PC-9 (cell line): ENCODE data around the gene KIFC1. TPM values are rescaled to one million over a fixed set of nuclear protein-coding genes. Genes with fewer than 3 reads are reported as not detected.

ENCODE experiments used
- BruUV-seq: library from RNA; stranded (reverse); fragments of 400-500 nt; replicated peaks from 2 replicates; lab custom pipeline; 2021; lab: Mats Ljungman, UMichigan
- CTCF ChIA-PET: fragments of 300-600 bp; sonication (Branson Sonifier 250); formaldehyde crosslinking; loops from one replicate; lab custom pipeline; 2022; ENCODE audit warnings: antibody characterized with exemption; lab: Charles Lee
- POLR2A ChIA-PET: fragments of 300-600 bp; sonication (Branson Sonifier 250); formaldehyde crosslinking; loops from one replicate; lab custom pipeline; 2022; ENCODE audit warnings: antibody characterized with exemption; ENCODE audit not compliant: unreplicated experiment; lab: Charles Lee
- DNase-seq, 2 experiments: peaks; one replicate each; pipeline versions ENCODE4 v3.0.0 to v3.0.0-alpha.2; 2015 to 2022; ENCODE audit warnings: mixed read lengths in 1 of 2
- H2AFZ ChIP-seq: fragments of 200-600 bp; sonication (generic); 2 replicates; pipeline ENCODE4 v1.8.1; 2017; ENCODE audit warnings: antibody characterized with exemption
- H3F3A ChIP-seq: fragments of 200-600 bp; sonication (generic); 2 replicates; pipeline ENCODE4 v1.8.1; 2017; ENCODE audit warnings: antibody characterized with exemption, mild to moderate bottlenecking, low read depth; ENCODE audit not compliant: insufficient read depth
- H3K27ac ChIP-seq: fragments of 200-600 bp; sonication (generic); 2 replicates; pipeline ENCODE4 v1.6.1; 2016; ENCODE audit warnings: mixed run types
- H3K27me3 ChIP-seq: fragments of 200-600 bp; sonication (generic); 2 replicates; pipeline ENCODE4 v1.6.1; 2016; ENCODE audit warnings: low read depth, mixed run types; ENCODE audit not compliant: insufficient read depth
- H3K36me3 ChIP-seq: fragments of 200-600 bp; sonication (generic); 2 replicates; pipeline ENCODE4 v1.6.1; 2016; ENCODE audit warnings: low read depth, mixed run types
- H3K4me1 ChIP-seq: fragments of 200-600 bp; sonication (generic); replicated peaks from 2 replicates; pipeline ENCODE4 v1.6.1; 2016; ENCODE audit warnings: mixed run types; ENCODE audit not compliant: insufficient read depth
- H3K4me2 ChIP-seq: fragments of 200-600 bp; sonication (generic); 2 replicates; pipeline ENCODE4 v1.6.1; 2017; ENCODE audit warnings: mixed run types
- H3K4me3 ChIP-seq: fragments of 200-600 bp; sonication (generic); 2 replicates; pipeline ENCODE4 v1.6.1; 2016; ENCODE audit warnings: mixed run types
- H3K79me2 ChIP-seq: fragments of 200-600 bp; sonication (generic); 2 replicates; pipeline ENCODE4 v1.6.1; 2017; ENCODE audit warnings: low read depth, mixed run types
- H3K9me2 ChIP-seq: fragments of 200-600 bp; sonication (generic); 2 replicates; pipeline ENCODE4 v1.8.1; 2017; ENCODE audit warnings: mild to moderate bottlenecking; ENCODE audit not compliant: insufficient read depth
- H3K9me3 ChIP-seq: fragments of 200-600 bp; sonication (generic); 2 replicates; pipeline ENCODE4 v1.8.1; 2016; ENCODE audit warnings: low read depth; ENCODE audit not compliant: insufficient read depth
- H4K20me1 ChIP-seq: fragments of 200-600 bp; sonication (generic); 2 replicates; pipeline ENCODE4 v1.8.1; 2017; ENCODE audit not compliant: insufficient read depth
- EZH2 ChIP-seq: fragments of 200-600 bp; sonication (generic); IDR thresholded peaks from 2 replicates; pipeline ENCODE4 v1.8.0; 2017; ENCODE audit warnings: antibody characterized with exemption, low read depth
- intact Hi-C: fragments of 100-400 bp; cut with micrococcal nuclease; formaldehyde crosslinking; loops from one replicate; pipeline ENCODE4 v1.10.0; 2022; ENCODE audit not compliant: unreplicated experiment
- total RNA-seq: library from RNA; stranded (reverse); gene quantifications from 2 replicates; pipeline ENCODE4 v1.2.3, GENCODE V29; 2021
- TF ChIP-seq, protein P1 (sequence below): fragments of 200-600 bp; sonication (generic); conservative IDR thresholded peaks from 2 replicates; pipeline ENCODE4 v1.6.1; 2017; ENCODE audit warnings: mixed run types, antibody characterized with exemption, mild to moderate bottlenecking, moderate library complexity

The KIFC1 gene
- total RNA-seq, 1 experiment from 2014 or later, result 91.4 TPM

- intact Hi-C loops, result no loop called here
- POLR2A ChIA-PET, result no interaction called here
- Histone ChIP-seq H3K9me3 (no peaks in the 10 kb centered on the region), H3K79me2 (no peaks in the 10 kb centered on the region), H3K27ac (no peak overlapping the region), H3K4me3 (no peak overlapping the region), H3K27me3 (no peaks in the 10 kb centered on the region), H3F3A (peaks cover 40% of the 10 kb centered on the region), H3K36me3 (no peaks in the 10 kb centered on the region), H4K20me1 (no peaks in the 10 kb centered on the region), H2AFZ (no peak overlapping the region), H3K9me2 (no peaks in the 10 kb centered on the region), H3K4me2 (no peak overlapping the region), H3K4me1 (peaks cover 33% of the 10 kb centered on the region)
- DNase-seq, result no peak
- TF ChIP-seq EZH2, result no peak
- TF ChIP-seq, protein P1, sequence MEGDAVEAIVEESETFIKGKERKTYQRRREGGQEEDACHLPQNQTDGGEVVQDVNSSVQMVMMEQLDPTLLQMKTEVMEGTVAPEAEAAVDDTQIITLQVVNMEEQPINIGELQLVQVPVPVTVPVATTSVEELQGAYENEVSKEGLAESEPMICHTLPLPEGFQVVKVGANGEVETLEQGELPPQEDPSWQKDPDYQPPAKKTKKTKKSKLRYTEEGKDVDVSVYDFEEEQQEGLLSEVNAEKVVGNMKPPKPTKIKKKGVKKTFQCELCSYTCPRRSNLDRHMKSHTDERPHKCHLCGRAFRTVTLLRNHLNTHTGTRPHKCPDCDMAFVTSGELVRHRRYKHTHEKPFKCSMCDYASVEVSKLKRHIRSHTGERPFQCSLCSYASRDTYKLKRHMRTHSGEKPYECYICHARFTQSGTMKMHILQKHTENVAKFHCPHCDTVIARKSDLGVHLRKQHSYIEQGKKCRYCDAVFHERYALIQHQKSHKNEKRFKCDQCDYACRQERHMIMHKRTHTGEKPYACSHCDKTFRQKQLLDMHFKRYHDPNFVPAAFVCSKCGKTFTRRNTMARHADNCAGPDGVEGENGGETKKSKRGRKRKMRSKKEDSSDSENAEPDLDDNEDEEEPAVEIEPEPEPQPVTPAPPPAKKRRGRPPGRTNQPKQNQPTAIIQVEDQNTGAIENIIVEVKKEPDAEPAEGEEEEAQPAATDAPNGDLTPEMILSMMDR, result no peak
- CTCF ChIA-PET, result no interaction called here
- no TSS peak for BruUV-seq
These were observed 19.0 kb upstream of the KIFC1 start for GRCh38 chr6:33372526-33373123.

DNA sequence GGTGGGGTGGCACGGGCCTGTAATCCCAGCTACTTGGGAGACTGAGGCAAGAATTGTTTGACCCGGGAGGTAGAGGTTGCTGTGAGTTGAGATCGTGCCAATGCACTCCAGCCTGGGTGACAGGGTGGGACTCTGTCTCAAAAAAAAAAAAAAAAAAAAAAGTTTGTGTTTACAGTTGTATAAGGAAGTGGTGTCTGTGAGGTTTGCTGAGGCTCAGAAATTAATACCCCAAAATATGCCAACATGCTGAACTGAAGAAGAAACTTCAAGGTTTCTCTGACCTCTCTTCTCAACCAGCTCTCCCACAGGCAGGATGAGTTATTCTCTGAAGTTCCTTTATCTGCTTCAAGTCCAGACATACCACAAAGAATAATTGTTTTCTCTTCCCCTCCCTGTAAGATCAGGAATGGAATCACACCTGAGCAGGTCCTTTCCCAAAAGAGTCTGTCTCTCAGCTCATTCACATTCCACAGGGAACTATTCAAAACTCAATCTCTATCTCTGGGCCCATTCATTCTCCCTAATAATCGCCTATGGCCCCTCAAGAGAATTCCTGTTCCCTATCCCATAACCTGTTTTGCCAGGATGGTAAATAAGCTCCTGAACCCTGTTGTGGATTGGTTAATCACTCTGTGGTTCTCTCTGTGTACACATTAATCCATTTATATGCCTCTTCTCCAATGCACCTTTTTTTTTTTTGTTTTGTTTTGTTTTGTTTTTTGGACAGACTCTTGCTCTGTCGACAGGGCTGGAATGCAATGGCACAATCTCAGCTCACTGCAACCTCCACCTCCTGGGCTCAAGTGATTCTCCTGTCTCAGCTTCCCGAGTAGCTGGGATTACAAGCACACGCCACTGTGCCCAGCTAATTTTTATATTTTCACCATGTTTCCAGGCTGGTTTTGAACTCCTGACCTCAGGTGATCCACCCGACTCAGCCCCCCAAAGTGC lies 17.4 kb upstream of the KIFC1 start:
- BruUV-seq, result no TSS peak
- POLR2A ChIA-PET, result interaction anchor here (0.6 kb wide), 4 partner anchors 15 to 416 kb away, joined by 3 to 4 read pairs (median 4); no protein-coding TSS in a partner anchor
- Histone ChIP-seq H3K4me3 (peak overlapping the region; percentile 15; the same call in 1 of the 2 replicates), H3K4me1 (peaks cover 33% of the 10 kb centered on the region), H4K20me1 (no peaks in the 10 kb centered on the region), H3K79me2 (no peaks in the 10 kb centered on the region), H2AFZ (peak overlapping the region; percentile 37; the same call in 1 of the 2 replicates), H3K27me3 (no peaks in the 10 kb centered on the region), H3F3A (peaks cover 40% of the 10 kb centered on the region), H3K9me3 (no peaks in the 10 kb centered on the region), H3K36me3 (no peaks in the 10 kb centered on the region), H3K27ac (peak overlapping the region; percentile 91), H3K4me2 (peak overlapping the region; percentile 62), H3K9me2 (no peaks in the 10 kb centered on the region)
- CTCF ChIA-PET, result interaction anchor here (0.7 to 1.3 kb wide), 2 partner anchors 17 to 44 kb away, joined by 4 to 8 read pairs; partner anchors contain the start of gene CUTA
- TF ChIP-seq EZH2, result no peak
- TF ChIP-seq, protein P1, result no peak
- DNase-seq, result peak in 1 of 2 experiments; percentile 73
- intact Hi-C loops, result no loop called here

- H3K79me2 ChIP-seq, result no peaks in the 10 kb centered on the region
- intact Hi-C loops, result no loop called here
- H3K4me1 ChIP-seq, result peaks cover 33% of the 10 kb centered on the region
- H3K4me3 ChIP-seq, result peak overlapping the region; percentile 27; the same call in 1 of the 2 replicates
- POLR2A ChIA-PET, result interaction anchor here (0.6 to 0.7 kb wide), 2 partner anchors 10 to 31 kb away, joined by 4 to 11 read pairs; no protein-coding TSS in a partner anchor
- CTCF ChIA-PET, result interaction anchor here (0.7 to 1.3 kb wide), 2 partner anchors 16 to 43 kb away, joined by 4 to 8 read pairs; partner anchors contain the start of gene CUTA
- no peaks in the 10 kb centered on the region for H3K36me3 ChIP-seq
- peak; percentile 67 to 89 for DNase-seq
- TF ChIP-seq, protein P1, result no peak
- no peak for TF ChIP-seq EZH2
- H3F3A ChIP-seq, result peaks cover 40% of the 10 kb centered on the region
- H2AFZ ChIP-seq, result peak overlapping the region; percentile 39; the same call in 1 of the 2 replicates
- H3K27me3 ChIP-seq, result no peaks in the 10 kb centered on the region
- H4K20me1 ChIP-seq, result no peaks in the 10 kb centered on the region
- peak overlapping the region; percentile 91 for H3K27ac ChIP-seq
- H3K9me3 ChIP-seq, result no peaks in the 10 kb centered on the region
- no TSS peak for BruUV-seq
- no peaks in the 10 kb centered on the region for H3K9me2 ChIP-seq
- H3K4me2 ChIP-seq, result peak overlapping the region; percentile 62
These were observed 16.4 kb upstream of the KIFC1 start for GRCh38 chr6:33375143-33375671.
